SK-N-SH (cell line): ENCODE results near the gene ASIC2.

Source experiments
- CTCF ChIP-seq: fragments of 200-600 bp; sonication (generic); IDR thresholded peaks from 2 replicates; pipeline ENCODE4 v1.6.1; 2017; ENCODE audit warnings: antibody characterized with exemption, mild to moderate bottlenecking, moderate library complexity
- MEF2A ChIP-seq: IDR thresholded peaks from 2 replicates; pipeline ENCODE4 v1.4.0; 2012; ENCODE audit warnings: low read depth, borderline replicate concordance
- RAD21 ChIP-seq: IDR thresholded peaks from 2 replicates; pipeline ENCODE4 v1.6.1; 2012; ENCODE audit warnings: mild to moderate bottlenecking, low read length

GRCh38 chr17:33241390-33241789, 51.7 kb downstream of the ASIC2 start:
- TF ChIP-seq CTCF (no peak; the same call in 1 of the 2 replicates), MEF2A (no peak), RAD21 (no peak)
